CD4-positive, CD25-positive, alpha-beta regulatory T cell (primary cell): ENCODE data around the gene COX19. TPM values are rescaled to one million over a fixed set of nuclear protein-coding genes. Genes with fewer than 3 reads are reported as not detected.

Experiments
- ATAC-seq, 2 donors: fragments of 150-1000 bp; cut with Tn5 transposase; one replicate each; pipeline ENCODE4 v1.10.0; 2021; ENCODE audit warnings: low read depth in 2 of 2, moderate number of reproducible peaks in 2 of 2, moderate library complexity in 1 of 2
- DNase-seq, 3 donors: peaks; one replicate each; pipeline versions ENCODE4 v3.0.0 to v3.0.0-alpha.2; 2012 to 2022; ENCODE audit warnings: mixed read lengths in 1 of 3
- H3K27ac ChIP-seq: one replicate; pipeline ENCODE4 v1.7.0; 2013; ENCODE audit warnings: mild to moderate bottlenecking, low read length; ENCODE audit not compliant: insufficient read depth, poor library complexity, severe bottlenecking
- H3K27me3 ChIP-seq: one replicate; pipeline ENCODE4 v1.7.0; 2013; ENCODE audit warnings: low read length; ENCODE audit not compliant: control insufficient read depth, insufficient read depth
- H3K36me3 ChIP-seq: one replicate; pipeline ENCODE4 v1.7.0; 2013; ENCODE audit warnings: mild to moderate bottlenecking, low read length, moderate library complexity; ENCODE audit not compliant: control insufficient read depth, insufficient read depth
- H3K4me1 ChIP-seq: 2 replicates; pipeline ENCODE4 v1.7.0; 2013; ENCODE audit warnings: mild to moderate bottlenecking, low read length; ENCODE audit not compliant: insufficient read depth, control insufficient read depth, poor library complexity, severe bottlenecking
- H3K4me3 ChIP-seq: one replicate; pipeline ENCODE4 v1.7.0; 2013; ENCODE audit warnings: low read depth, mild to moderate bottlenecking, low read length, moderate library complexity
- H3K9me3 ChIP-seq, 2 experiments: 1 replicate in 1 of 2; 2 replicates in 1 of 2; pipeline ENCODE4 v1.7.0; 2013; ENCODE audit warnings: low read length in 2 of 2, mild to moderate bottlenecking in 1 of 2, moderate library complexity in 1 of 2; ENCODE audit not compliant: control insufficient read depth in 2 of 2
- H3K27ac Mint-ChIP-seq, 3 donors: one replicate each; pipeline ENCODE4 v1.8.0; 2020 to 2022; ENCODE audit warnings: mild to moderate bottlenecking in 3 of 3, mixed read lengths in 3 of 3, moderate library complexity in 2 of 3
- H3K27me3 Mint-ChIP-seq: one replicate; pipeline ENCODE4 v1.8.0; 2022; ENCODE audit warnings: mild to moderate bottlenecking, mixed read lengths
- H3K36me3 Mint-ChIP-seq: one replicate; pipeline ENCODE4 v1.8.0; 2020; ENCODE audit warnings: mixed read lengths
- H3K4me1 Mint-ChIP-seq, 4 donors: one replicate each; pipeline ENCODE4 v1.8.0; 2020 to 2022; ENCODE audit warnings: mixed read lengths in 4 of 4, mild to moderate bottlenecking in 1 of 4
- H3K4me3 Mint-ChIP-seq, 4 donors: one replicate each; pipeline ENCODE4 v1.8.0; 2020 to 2022; ENCODE audit warnings: mild to moderate bottlenecking in 4 of 4, mixed read lengths in 4 of 4, moderate library complexity in 3 of 4
- H3K9me3 Mint-ChIP-seq, 7 donors: one replicate each; pipeline ENCODE4 v1.8.0; 2020 to 2022; ENCODE audit warnings: mixed read lengths in 7 of 7, mild to moderate bottlenecking in 3 of 7, moderate library complexity in 2 of 7
- polyA plus RNA-seq, 4 donors: library from polyadenylated mRNA; unstranded; fragments of 300-500 nt; fragmentation: Illumina TruSeq; gene quantifications; one replicate each; pipeline ENCODE4 v1.2.3, GENCODE V29; 2021
- total RNA-seq: library from RNA; stranded (reverse); gene quantifications from one replicate; pipeline ENCODE4 v1.2.3, GENCODE V29; 2022

COX19 gene
- total and polyA plus RNA-seq, 5 donors from 2014 or later: 18.3 to 36.8 (median 24.9) TPM

GRCh38 chr7:987909-988308 is 12.6 kb upstream of the COX19 start:
- Mint-ChIP-seq H3K9me3 (peaks cover 0 to 2% (median 0%) of the 10 kb centered on the region in 7 donors), H3K4me1 (peaks cover 0 to 1% (median under 1%) of the 10 kb centered on the region in 4 donors), H3K36me3 (no peaks in the 10 kb centered on the region), H3K27me3 (peaks cover 4% of the 10 kb centered on the region), H3K27ac (no peak overlapping the region), H3K4me3 (no peak overlapping the region)
- Histone ChIP-seq H3K36me3 (no peaks in the 10 kb centered on the region), H3K9me3 (no peaks in the 10 kb centered on the region), H3K4me3 (no peak overlapping the region), H3K4me1 (peaks cover 2% of the 10 kb centered on the region), H3K27me3 (no peaks in the 10 kb centered on the region), H3K27ac (no peak overlapping the region)
- DNase-seq (no peak), ATAC-seq (no peak)

GRCh38 chr7:986766-987751 is 11.7 kb upstream of the COX19 start:
- no peak overlapping the region for H3K27ac Mint-ChIP-seq

GRCh38 chr7:985915-986741 is 10.8 kb upstream of the COX19 start:
- ATAC-seq (no peak), DNase-seq (no peak)
- no peaks in the 10 kb centered on the region for H3K4me1 Mint-ChIP-seq
- no peak overlapping the region for H3K27ac ChIP-seq
- no peak overlapping the region for H3K4me3 ChIP-seq
- peaks cover 4% of the 10 kb centered on the region for H3K27me3 Mint-ChIP-seq
- H3K36me3 ChIP-seq: no peaks in the 10 kb centered on the region
- no peaks in the 10 kb centered on the region for H3K27me3 ChIP-seq
- H3K4me1 ChIP-seq: no peaks in the 10 kb centered on the region
- H3K27ac Mint-ChIP-seq: no peak overlapping the region
- H3K9me3 Mint-ChIP-seq: peaks cover 0 to 2% (median 0%) of the 10 kb centered on the region in 7 donors
- H3K9me3 ChIP-seq: no peaks in the 10 kb centered on the region
- no peak overlapping the region for H3K4me3 Mint-ChIP-seq
- no peaks in the 10 kb centered on the region for H3K36me3 Mint-ChIP-seq

More at GRCh38 chr7:986766-987751, 11.7 kb upstream of the COX19 start:
- no peaks in the 10 kb centered on the region for H3K4me1 Mint-ChIP-seq
- H3K9me3 ChIP-seq: no peaks in the 10 kb centered on the region
- DNase-seq (no peak), ATAC-seq (no peak)
- no peaks in the 10 kb centered on the region for H3K36me3 Mint-ChIP-seq
- H3K36me3 ChIP-seq: no peaks in the 10 kb centered on the region
- no peak overlapping the region for H3K4me3 Mint-ChIP-seq
- no peaks in the 10 kb centered on the region for H3K27me3 ChIP-seq
- peaks cover 0 to 2% (median 0%) of the 10 kb centered on the region in 7 donors for H3K9me3 Mint-ChIP-seq
- no peaks in the 10 kb centered on the region for H3K4me1 ChIP-seq
- no peak overlapping the region for H3K4me3 ChIP-seq
- peaks cover 4% of the 10 kb centered on the region for H3K27me3 Mint-ChIP-seq
- H3K27ac ChIP-seq: no peak overlapping the region

DNA sequence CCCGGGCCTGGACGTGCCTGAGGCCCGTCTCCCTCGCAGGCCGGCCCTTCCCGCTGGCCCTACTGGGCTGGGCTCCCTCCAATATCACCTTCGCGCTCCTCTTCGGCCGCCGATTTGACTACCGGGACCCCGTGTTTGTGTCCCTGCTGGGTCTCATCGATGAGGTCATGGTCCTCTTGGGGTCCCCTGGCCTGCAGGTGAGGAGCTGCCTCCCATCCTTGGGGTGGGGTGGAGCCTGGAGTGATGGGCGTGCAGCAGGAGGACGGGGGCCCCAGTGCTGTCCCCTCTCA is 9.7 kb upstream of the COX19 start:
- no peaks in the 10 kb centered on the region for H3K4me1 ChIP-seq
- H3K27ac Mint-ChIP-seq: no peak overlapping the region
- DNase-seq: no peak
- ATAC-seq: no peak
- H3K9me3 ChIP-seq: no peaks in the 10 kb centered on the region
- no peak overlapping the region for H3K27ac ChIP-seq
- no peaks in the 10 kb centered on the region for H3K4me1 Mint-ChIP-seq
- H3K4me3 Mint-ChIP-seq: no peak overlapping the region
- peaks cover 4% of the 10 kb centered on the region for H3K27me3 Mint-ChIP-seq
- no peaks in the 10 kb centered on the region for H3K36me3 Mint-ChIP-seq
- H3K27me3 ChIP-seq: no peaks in the 10 kb centered on the region
- H3K36me3 ChIP-seq: no peaks in the 10 kb centered on the region
- peaks cover 0 to 2% (median 0%) of the 10 kb centered on the region in 7 donors for H3K9me3 Mint-ChIP-seq
- no peak overlapping the region for H3K4me3 ChIP-seq

DNA sequence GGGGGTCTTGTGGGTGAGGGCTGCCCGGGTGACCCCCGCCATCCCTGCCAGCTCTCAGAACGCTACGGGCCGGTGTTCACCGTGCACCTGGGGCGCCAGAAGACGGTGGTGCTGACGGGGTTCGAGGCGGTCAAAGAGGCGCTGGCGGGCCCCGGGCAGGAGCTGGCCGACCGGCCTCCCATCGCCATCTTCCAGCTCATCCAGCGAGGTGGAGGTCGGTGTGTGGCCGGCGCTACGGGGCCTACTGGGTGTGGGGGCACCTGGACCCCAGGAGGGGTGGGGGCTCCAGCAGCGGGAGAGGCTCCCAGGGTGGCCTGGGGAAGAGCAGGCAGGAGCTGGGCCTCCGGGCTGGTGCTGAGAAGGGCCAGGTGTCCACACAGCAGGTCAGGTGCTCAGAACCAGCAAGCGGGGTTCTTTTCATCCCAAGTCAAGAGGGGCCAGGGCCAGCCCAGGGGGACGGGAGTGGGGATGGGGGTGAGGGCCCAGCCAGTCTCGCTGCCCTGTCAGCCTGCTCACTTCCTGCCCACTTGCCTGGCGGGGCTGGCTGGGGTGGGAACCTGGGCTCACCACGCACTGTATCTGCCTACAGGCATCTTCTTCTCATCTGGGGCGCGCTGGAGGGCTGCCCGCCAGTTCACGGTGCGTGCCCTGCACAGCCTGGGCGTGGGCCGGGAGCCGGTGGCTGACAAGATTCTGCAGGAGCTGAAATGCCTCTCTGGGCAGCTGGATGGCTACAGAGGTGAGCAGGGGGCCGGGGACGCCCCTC is 9.2 kb upstream of the COX19 start:
- ATAC-seq: no peak
- no peaks in the 10 kb centered on the region for H3K4me1 ChIP-seq
- no peak overlapping the region for H3K4me3 Mint-ChIP-seq

DNA sequence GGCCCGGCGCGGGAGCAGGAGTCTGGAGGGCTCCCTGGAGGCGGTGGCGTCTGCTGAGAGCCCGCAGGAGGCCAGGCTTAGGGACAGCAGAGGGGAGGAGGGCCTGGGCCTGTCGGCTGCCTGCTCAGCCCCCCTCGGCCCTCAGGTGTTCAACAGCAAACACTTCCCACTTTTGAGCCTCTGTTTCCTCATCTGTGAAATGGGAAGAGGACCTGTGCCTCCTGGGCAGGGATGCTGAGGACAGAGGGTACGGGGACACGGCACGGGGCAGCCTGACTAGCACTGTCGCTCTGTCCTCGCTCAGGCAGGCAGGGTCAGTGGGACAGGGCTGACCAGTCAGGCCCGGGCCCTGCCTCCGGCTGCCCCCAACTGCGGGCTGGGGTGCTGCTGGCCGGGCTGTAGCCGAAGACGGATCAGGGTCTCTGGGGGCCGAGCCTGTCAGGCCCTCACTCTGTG is 8.3 kb upstream of the COX19 start:
- Histone ChIP-seq H3K36me3 (no peaks in the 10 kb centered on the region), H3K27ac (no peak overlapping the region), H3K9me3 (no peaks in the 10 kb centered on the region), H3K4me1 (no peaks in the 10 kb centered on the region), H3K4me3 (no peak overlapping the region), H3K27me3 (no peaks in the 10 kb centered on the region)
- H3K36me3 Mint-ChIP-seq: no peaks in the 10 kb centered on the region
- no peaks in the 10 kb centered on the region for H3K27me3 Mint-ChIP-seq
- DNase-seq (no peak), ATAC-seq (no peak)
- H3K27ac Mint-ChIP-seq: no peak overlapping the region
- H3K4me3 Mint-ChIP-seq: no peak overlapping the region
- no peaks in the 10 kb centered on the region for H3K4me1 Mint-ChIP-seq
- H3K9me3 Mint-ChIP-seq: peaks cover 0 to 2% (median 0%) of the 10 kb centered on the region in 7 donors

More for the DNA sequence above, 9.2 kb upstream of the COX19 start:
- Mint-ChIP-seq H3K27ac (no peak overlapping the region), H3K27me3 (peaks cover 4% of the 10 kb centered on the region), H3K4me1 (no peaks in the 10 kb centered on the region), H3K36me3 (no peaks in the 10 kb centered on the region), H3K9me3 (peaks cover 0 to 2% (median 0%) of the 10 kb centered on the region in 7 donors)
- Histone ChIP-seq H3K4me3 (no peak overlapping the region), H3K9me3 (no peaks in the 10 kb centered on the region), H3K36me3 (no peaks in the 10 kb centered on the region), H3K27ac (no peak overlapping the region), H3K27me3 (no peaks in the 10 kb centered on the region)
- no peak for DNase-seq

- ATAC-seq: no peak
- H3K9me3 ChIP-seq: no peaks in the 10 kb centered on the region
- Mint-ChIP-seq H3K4me3 (no peak within 1 kb of the TSS), H3K4me1 (no peaks in the 10 kb centered on the region), H3K9me3 (peaks cover 0 to 2% (median 0%) of the 10 kb centered on the region in 7 donors), H3K27me3 (no peaks in the 10 kb centered on the region), H3K27ac (no peak within 1 kb of the TSS), H3K36me3 (no peaks in the 10 kb centered on the region)
- no peaks in the 10 kb centered on the region for H3K4me1 ChIP-seq
- no peaks in the 10 kb centered on the region for H3K27me3 ChIP-seq
- H3K4me3 ChIP-seq: no peak within 1 kb of the TSS
- DNase-seq: no peak
- no peak within 1 kb of the TSS for H3K27ac ChIP-seq
- H3K36me3 ChIP-seq: no peaks in the 10 kb centered on the region
Observed at GRCh38 chr7:983004-983615, 7.8 kb upstream of the COX19 start, which contains the start of gene CYP2W1. CYP2W1 (plus strand) TSS chr7:983181; CDS start chr7:983212, 31 bp downstream.
